WI38 (cell line): ENCODE measurements around the gene CLEC3B.
"Not testable (repeated sequence)": the region's sequence is repeated elsewhere in the genome, so short reads cannot be mapped to it uniquely, and the experiment has no call there.

Source experiments
- H3K4me3 ChIP-seq: 2 replicates; pipeline ENCODE4 v1.5.1; 2011; ENCODE audit warnings: low read depth, mild to moderate bottlenecking, control low read depth, low read length
- CTCF ChIP-seq: IDR thresholded peaks from 2 replicates; pipeline ENCODE4 v1.5.1; 2012; ENCODE audit warnings: low read depth, mild to moderate bottlenecking, control low read depth, low read length

CLEC3B gene

DNA sequence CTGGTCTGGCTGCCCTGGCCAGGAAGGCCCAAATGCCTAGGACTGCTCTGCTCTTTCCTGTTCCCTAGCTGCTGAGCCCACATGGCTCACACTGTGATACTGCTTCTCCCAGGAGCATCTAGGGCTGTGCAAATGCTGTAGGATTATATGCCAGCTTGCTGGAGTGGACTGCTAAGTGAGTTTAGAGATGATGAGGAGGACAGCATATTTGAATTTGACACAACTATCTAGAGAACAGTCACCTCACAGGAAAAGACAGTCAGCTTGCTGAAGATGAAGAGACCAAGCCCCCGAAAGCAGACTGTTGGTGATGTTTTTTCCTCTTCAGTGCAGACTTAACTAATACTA lies 39.2 kb downstream of the CLEC3B start:
- no peak overlapping the region for H3K4me3 ChIP-seq
- no peak for TF ChIP-seq CTCF

DNA sequence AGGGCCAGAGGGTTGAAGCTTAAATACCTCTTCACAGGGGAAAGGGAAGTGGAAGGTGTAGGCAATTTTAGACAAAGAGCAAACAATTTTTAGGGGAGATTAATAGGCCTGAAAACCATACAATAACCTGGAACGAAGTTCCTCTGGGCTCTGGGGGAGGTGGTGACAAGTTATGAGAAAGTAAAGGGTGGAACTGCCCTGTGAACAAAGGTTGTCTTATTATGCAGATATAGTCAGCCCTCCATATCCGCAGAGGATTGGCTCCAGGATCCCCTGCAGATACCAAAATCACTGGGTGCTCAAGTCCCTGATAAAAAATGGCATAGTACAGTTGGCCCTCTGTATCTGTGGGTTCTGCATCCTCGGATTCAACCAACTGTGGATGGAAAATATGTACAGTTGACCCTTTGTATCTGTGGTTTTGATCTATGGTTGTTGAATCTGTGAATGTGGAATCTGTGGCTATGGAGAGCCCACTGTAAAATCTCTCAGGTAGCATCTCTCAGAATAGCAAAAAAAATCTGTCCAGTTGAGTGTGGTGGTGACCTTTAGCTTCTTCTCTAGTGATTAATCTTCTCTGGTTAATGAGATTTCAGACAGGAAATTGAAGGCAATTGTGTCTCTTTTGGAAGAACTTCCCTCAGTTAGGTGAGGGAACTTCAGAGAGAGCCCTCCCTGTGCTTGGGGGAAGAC lies 40.2 kb downstream of the CLEC3B start:
- TF ChIP-seq CTCF: no peak
- no peak overlapping the region for H3K4me3 ChIP-seq

DNA sequence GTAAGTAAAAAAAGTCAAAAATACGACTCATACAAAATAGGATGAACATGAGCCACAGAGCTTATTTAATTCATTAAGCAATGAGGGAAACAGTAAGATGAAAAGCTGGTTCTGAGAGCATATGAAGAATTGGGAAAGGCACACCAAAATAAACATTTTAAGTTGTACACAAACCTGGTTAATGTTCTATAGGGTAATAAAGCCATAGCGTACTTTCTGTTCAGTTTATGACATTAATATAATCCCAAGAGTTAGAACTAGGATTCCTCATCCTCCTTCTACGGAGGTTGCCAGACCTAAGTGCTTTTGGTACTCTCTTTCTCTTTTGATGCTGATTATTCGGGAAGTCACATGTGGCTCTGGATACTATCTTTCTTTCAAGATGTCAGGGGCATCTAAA lies 41.4 kb downstream of the CLEC3B start:
- no peak for TF ChIP-seq CTCF
- no peak overlapping the region for H3K4me3 ChIP-seq

- no peak overlapping the region for H3K4me3 ChIP-seq
- TF ChIP-seq CTCF: no peak
Observed at GRCh38 chr3:45067941-45068340, 41.8 kb downstream of the CLEC3B start.

DNA sequence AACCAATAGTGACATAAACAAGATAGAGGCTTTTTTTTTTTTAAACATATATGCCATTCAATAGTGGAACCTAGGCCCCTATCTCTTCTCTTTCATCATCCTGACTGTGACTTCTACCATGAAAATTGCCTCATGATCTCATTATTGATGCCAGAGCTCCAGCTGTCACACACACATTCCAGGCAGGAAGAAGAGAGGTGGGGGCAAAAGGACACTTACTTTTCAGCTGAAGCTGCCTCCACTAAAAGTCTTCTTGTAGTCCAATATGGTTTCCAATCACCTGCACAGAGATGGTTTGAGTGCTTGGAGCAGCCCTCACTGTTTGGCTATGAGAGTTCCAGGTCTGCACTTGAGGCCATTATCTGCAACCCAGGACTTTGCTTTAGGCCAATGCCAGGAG lies 45.0 kb downstream of the CLEC3B start:
- no peak overlapping the region for H3K4me3 ChIP-seq
- TF ChIP-seq CTCF: no peak

DNA sequence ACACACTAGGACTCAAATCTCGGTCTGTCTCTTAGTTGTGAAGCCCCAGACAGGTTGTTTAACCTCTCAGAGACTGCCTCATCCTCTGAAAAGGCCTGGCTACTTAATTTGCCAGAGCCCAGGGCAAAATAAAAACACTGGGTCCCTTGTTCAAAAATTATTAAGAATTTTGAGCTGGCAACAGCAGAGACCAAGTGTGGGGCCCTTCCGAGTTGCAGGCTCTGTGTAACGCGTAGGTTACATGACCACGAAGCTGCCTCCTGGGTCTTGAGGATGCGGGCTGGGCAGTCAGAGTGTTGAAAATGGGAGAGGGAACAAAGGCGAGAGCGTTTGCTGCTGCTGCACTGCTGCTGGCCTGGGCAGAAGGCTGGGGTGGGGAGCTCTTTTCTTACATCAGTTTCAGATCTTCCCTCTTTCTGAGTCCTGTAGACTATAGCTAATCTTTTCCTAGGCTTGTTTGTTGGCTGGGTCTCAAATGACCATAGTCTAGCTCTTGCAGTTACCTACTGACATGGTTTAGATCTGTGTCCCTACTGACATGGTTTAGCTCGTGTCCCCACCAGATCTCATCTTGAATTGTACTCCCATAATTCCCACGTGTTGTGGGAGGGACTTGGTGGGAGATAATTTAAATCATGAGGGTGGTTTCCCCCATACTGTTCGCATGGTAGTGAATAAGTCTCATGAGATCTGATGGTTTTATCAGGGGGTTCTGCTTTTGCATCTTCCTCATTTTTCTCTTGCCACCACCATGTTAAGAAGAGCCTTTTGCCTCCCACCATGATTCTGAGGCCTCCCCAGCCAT lies 49.9 kb downstream of the CLEC3B start:
- H3K4me3 ChIP-seq: no peak overlapping the region
- no peak for TF ChIP-seq CTCF

- H3K4me3 ChIP-seq: not testable (repeated sequence)
Observed at GRCh38 chr3:45078256-45078655, 52.2 kb downstream of the CLEC3B start.
